ENCODE results near the gene MAMSTR.

- TF ChIP-seq CTCF (IDR thresholded peaks at IDR 0.05) (no peak), POLR2A (IDR thresholded peaks at IDR 0.05) (no peak)
These were observed 2.7 kb upstream of the MAMSTR start for GRCh38 chr19:48722196-48722708.

Data from ovary (tissue), 3 donors.